Loucy (cell line): Measurements from ENCODE around the gene MYOM1.
"Not testable (repeated sequence)": the region's sequence is repeated elsewhere in the genome, so short reads cannot be mapped to it uniquely, and the experiment has no call there.

Source experiments
- H2AFZ ChIP-seq: fragments of 200-600 bp; sonication (generic); 2 replicates; pipeline ENCODE4 v1.6.0; 2016; ENCODE audit warnings: antibody characterized with exemption, mild to moderate bottlenecking, low read length, moderate library complexity
- H3F3A ChIP-seq: fragments of 200-600 bp; 2 replicates; pipeline ENCODE4 v1.6.0; 2016; ENCODE audit warnings: antibody characterized with exemption, low read depth, mild to moderate bottlenecking
- H3K27me3 ChIP-seq: fragments of 200-600 bp; sonication (generic); 2 replicates; pipeline ENCODE4 v1.6.1; 2014; ENCODE audit warnings: low read length, mild to moderate bottlenecking; ENCODE audit not compliant: insufficient read depth, poor library complexity, severe bottlenecking
- H3K36me3 ChIP-seq: fragments of 200-600 bp; sonication (generic); 2 replicates; pipeline ENCODE4 v1.6.1; 2016; ENCODE audit warnings: low read length; ENCODE audit not compliant: insufficient read depth
- H3K4me1 ChIP-seq: fragments of 200-600 bp; sonication (generic); 2 replicates; pipeline ENCODE4 v1.5.1; 2014; ENCODE audit warnings: low read length, mild to moderate bottlenecking; ENCODE audit not compliant: insufficient read depth, poor library complexity, severe bottlenecking
- H3K4me2 ChIP-seq: fragments of 200-600 bp; sonication (generic); 2 replicates; pipeline ENCODE4 v1.6.0; 2014; ENCODE audit warnings: antibody characterized with exemption, low read length, low read depth, mild to moderate bottlenecking; ENCODE audit not compliant: poor library complexity, severe bottlenecking
- H3K4me3 ChIP-seq: fragments of 200-600 bp; sonication (generic); 2 replicates; pipeline ENCODE4 v1.5.1; 2014; ENCODE audit warnings: low read length, mild to moderate bottlenecking, mixed read lengths; ENCODE audit not compliant: poor library complexity, severe bottlenecking
- H3K79me2 ChIP-seq: fragments of 200-600 bp; sonication (generic); 2 replicates; pipeline ENCODE4 v1.6.1; 2014; ENCODE audit warnings: low read length; ENCODE audit not compliant: insufficient read depth
- H3K9ac ChIP-seq: fragments of 200-600 bp; sonication (generic); 2 replicates; pipeline ENCODE4 v1.6.0; 2014; ENCODE audit warnings: mild to moderate bottlenecking, low read depth, low read length, moderate library complexity; ENCODE audit not compliant: poor library complexity, severe bottlenecking
- H3K9me2 ChIP-seq: fragments of 200-600 bp; sonication (generic); replicated peaks from 2 replicates; pipeline ENCODE4 v1.6.1; 2016; ENCODE audit warnings: low read depth, low read length, mixed read lengths
- H3K9me3 ChIP-seq: fragments of 200-600 bp; sonication (generic); 2 replicates; pipeline ENCODE4 v1.6.1; 2014; ENCODE audit warnings: mild to moderate bottlenecking, antibody characterized with exemption, low read length, low read depth; ENCODE audit not compliant: insufficient read depth
- H4K20me1 ChIP-seq: fragments of 200-600 bp; sonication (generic); 2 replicates; pipeline ENCODE4 v1.6.0; 2014; ENCODE audit warnings: antibody characterized with exemption, low read length, mild to moderate bottlenecking; ENCODE audit not compliant: insufficient read depth, poor library complexity, severe bottlenecking
- CTCF ChIP-seq: fragments of 200-600 bp; sonication (generic); conservative IDR thresholded peaks from 2 replicates; pipeline ENCODE4 v1.5.1; 2014; ENCODE audit warnings: mild to moderate bottlenecking, antibody characterized with exemption, low read length
- EZH2phosphoT487 ChIP-seq: fragments of 200-600 bp; IDR thresholded peaks from 2 replicates; pipeline ENCODE4 v1.6.1; 2018; ENCODE audit warnings: antibody characterized with exemption, mild to moderate bottlenecking, moderate library complexity, borderline replicate concordance

The MYOM1 gene

DNA sequence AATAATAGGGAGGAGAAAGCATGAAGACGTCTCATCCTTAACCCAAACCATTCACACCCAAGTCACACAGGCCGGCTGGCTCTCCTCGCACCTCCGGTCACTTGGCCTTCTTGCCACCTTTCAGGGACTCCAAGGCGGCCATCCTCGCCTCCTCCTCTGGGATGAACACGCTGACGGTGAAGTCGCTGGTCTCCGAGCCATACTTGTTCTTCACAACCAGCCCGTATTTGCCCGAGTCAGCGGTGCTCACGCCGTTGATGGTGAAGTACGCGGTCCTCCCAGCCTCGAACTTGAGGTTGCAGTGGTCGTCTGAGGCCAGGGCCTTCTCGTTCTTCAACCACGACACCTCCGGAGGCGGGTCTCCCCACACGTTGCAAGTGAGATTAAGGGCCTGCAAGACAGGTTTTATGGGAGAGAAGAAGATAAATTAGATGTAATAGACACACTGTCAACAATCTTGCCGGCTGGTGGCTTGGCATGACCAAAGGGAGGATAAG lies 152.6 kb downstream of the MYOM1 start:
- TF ChIP-seq CTCF (no peak), EZH2phosphoT487 (no peak)
- Histone ChIP-seq H3K9ac (no peak overlapping the region), H3K36me3 (no peaks in the 10 kb centered on the region), H3K9me2 (no peaks in the 10 kb centered on the region), H3K4me3 (no peak overlapping the region), H3K4me2 (no peak overlapping the region), H3K4me1 (peaks cover 19% of the 10 kb centered on the region), H2AFZ (no peak overlapping the region), H3K9me3 (no peaks in the 10 kb centered on the region), H4K20me1 (no peaks in the 10 kb centered on the region), H3K79me2 (no peaks in the 10 kb centered on the region), H3K27me3 (no peaks in the 10 kb centered on the region), H3F3A (no peaks in the 10 kb centered on the region)

GRCh38 chr18:3066341-3067110 lies 153.2 kb downstream of the MYOM1 start:
- Histone ChIP-seq H3K9ac (no peak overlapping the region), H3F3A (peaks cover 7% of the 10 kb centered on the region), H3K4me2 (no peak overlapping the region), H3K36me3 (no peaks in the 10 kb centered on the region), H3K27me3 (no peaks in the 10 kb centered on the region), H3K4me3 (no peak overlapping the region), H3K9me2 (no peaks in the 10 kb centered on the region), H3K79me2 (no peaks in the 10 kb centered on the region), H4K20me1 (no peaks in the 10 kb centered on the region), H3K4me1 (peaks cover 26% of the 10 kb centered on the region), H3K9me3 (no peaks in the 10 kb centered on the region), H2AFZ (no peak overlapping the region)
- TF ChIP-seq CTCF = no peak
- no peak for TF ChIP-seq EZH2phosphoT487

- H3K4me3 ChIP-seq, H3K9me2 ChIP-seq, H3K27me3 ChIP-seq, H2AFZ ChIP-seq, H3K4me2 ChIP-seq, H3K9ac ChIP-seq, H4K20me1 ChIP-seq, H3K36me3 ChIP-seq, H3K9me3 ChIP-seq, H3K79me2 ChIP-seq: not testable (repeated sequence)
- Histone ChIP-seq H3F3A (peaks cover 25% of the 10 kb centered on the region), H3K4me1 (peaks cover 47% of the 10 kb centered on the region)
These were observed 156.0 kb downstream of the MYOM1 start for GRCh38 chr18:3063766-3064165.
